Cardiac atrium fibroblast (primary cell): Measurements from ENCODE around the gene OR1M1. TPM values are rescaled to one million over a fixed set of nuclear protein-coding genes. Genes with fewer than 3 reads are reported as not detected.

ENCODE experiments used
- total RNA-seq: library from RNA; depleted of rRNA; stranded (reverse); fragments of >200 nt; gene quantifications from 2 replicates; pipeline ENCODE4 v1.2.3, GENCODE V29; 2015

The OR1M1 gene, protein sequence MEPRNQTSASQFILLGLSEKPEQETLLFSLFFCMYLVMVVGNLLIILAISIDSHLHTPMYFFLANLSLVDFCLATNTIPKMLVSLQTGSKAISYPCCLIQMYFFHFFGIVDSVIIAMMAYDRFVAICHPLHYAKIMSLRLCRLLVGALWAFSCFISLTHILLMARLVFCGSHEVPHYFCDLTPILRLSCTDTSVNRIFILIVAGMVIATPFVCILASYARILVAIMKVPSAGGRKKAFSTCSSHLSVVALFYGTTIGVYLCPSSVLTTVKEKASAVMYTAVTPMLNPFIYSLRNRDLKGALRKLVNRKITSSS
- not detected in 2 replicates for total RNA-seq

GRCh38 chr19:9086761-9087160, at the start of gene OR1M1:
TSS of gene OR1M1 (plus strand) at chr19:9087061. CDS start at chr19:9093245, 6,184 bp downstream.

GRCh38 chr19:9107375-9107774, 20.5 kb downstream of the OR1M1 start, which contains the start of gene OR7G2:
TSS of gene OR7G2 (minus strand) at chr19:9107475. CDS start at chr19:9103243, 4,232 bp downstream.

DNA sequence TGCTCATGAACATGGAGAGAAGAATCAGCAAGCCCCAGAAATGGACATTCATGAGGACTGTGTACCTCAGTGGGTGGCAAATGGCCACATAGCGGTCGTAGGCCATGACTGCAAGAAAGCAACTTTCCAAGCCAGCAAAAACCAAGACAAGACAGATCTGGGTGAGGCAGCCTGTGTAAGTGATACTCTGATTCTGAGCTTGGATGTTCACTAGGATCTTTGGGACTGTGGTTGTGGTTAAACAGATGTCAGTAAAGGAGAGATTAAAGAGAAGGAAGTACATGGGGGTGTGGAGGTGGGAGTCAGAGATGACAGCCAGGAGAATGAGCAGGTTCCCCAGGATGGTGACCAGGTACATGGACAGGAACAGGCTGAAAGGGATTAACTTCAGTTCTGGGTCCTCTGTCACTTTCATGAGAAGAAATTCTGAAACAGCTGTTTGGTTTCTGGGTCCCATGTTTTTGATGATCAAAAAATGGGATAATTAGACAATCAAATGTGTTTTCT, 28.5 kb downstream of the OR1M1 start, which contains the start of gene OR7G1:
TSS of gene OR7G1 (minus strand) at position 457 of the 507 bp plus-strand sequence. CDS start at position 457, 0 bp downstream.

DNA sequence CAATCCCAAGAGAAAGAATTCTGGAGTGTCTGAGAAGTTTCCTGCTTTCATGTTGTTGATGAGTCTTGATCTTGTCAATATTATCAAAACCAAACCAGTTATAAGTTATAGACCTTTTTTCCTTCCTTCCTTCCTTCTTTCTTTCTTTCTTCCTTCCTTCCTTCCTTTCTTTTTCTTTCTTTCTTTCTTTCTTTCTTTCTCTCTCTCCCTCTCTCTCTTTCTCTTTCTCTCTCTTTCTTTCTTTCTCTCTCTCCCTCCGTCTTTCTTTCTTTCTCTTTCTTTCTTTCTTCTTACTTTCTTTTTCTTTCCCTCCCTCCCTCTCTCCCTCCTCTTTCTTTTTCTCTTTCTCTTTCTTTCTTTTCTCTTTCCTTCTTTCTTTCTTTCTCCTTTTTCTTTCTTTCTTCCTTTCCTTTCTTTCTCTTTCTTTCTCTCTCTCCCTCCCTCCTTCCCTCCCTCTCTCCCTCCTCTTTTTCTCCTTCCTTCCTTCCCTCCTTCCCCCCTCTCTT, 40.1 kb downstream of the OR1M1 start, which contains the start of gene OR7G3:
TSS of gene OR7G3 (minus strand) at position 51 of the 506 bp plus-strand sequence. CDS start at position 51, 0 bp downstream.

GRCh38 chr19:9140159-9140874, 53.5 kb downstream of the OR1M1 start, which contains the start of gene ZNF317:
TSS of gene ZNF317 (plus strand) at chr19:9140397. CDS start at chr19:9156017, 15,620 bp downstream.

Other genes starting within 250 kb of the OR1M1 start
- not detected in 2 replicates for gene MUC16, start 76.7 kb upstream of the OR1M1 start, total RNA-seq
- gene OR7G2, start 20.4 kb downstream of the OR1M1 start, total RNA-seq, result not detected in 2 replicates
- not detected in 2 replicates for gene OR7G1, start 28.7 kb downstream of the OR1M1 start, total RNA-seq
- gene OR7G3, start 39.9 kb downstream of the OR1M1 start, total RNA-seq, result not detected in 2 replicates
- 11.2 TPM in 2 replicates for gene ZNF317, start 53.3 kb downstream of the OR1M1 start, total RNA-seq
- gene OR7D2, start 91.9 kb downstream of the OR1M1 start, total RNA-seq, result not detected in 2 replicates
- gene OR7D4, start 132.5 kb downstream of the OR1M1 start, total RNA-seq, result not detected in 2 replicates
- gene OR7E24, start 163.9 kb downstream of the OR1M1 start, total RNA-seq, result not detected in 2 replicates
- gene ZNF699, start 222.8 kb downstream of the OR1M1 start, total RNA-seq, result 1.3 and 2.3 TPM in 2 replicates
- 6.8 and 9.4 TPM in 2 replicates for gene ZNF559, start 237.1 kb downstream of the OR1M1 start, total RNA-seq